CD14-positive monocyte (primary cell): ENCODE results near the gene SIDT1. TPM values are rescaled to one million over a fixed set of nuclear protein-coding genes. Genes with fewer than 3 reads are reported as not detected.

Source experiments
- DNase-seq, 3 donors: peaks; one replicate each; pipeline ENCODE4 v3.0.0-alpha.2; 2011 to 2022
- H2AFZ ChIP-seq: 2 replicates; pipeline ENCODE4 v1.6.0; 2012; ENCODE audit warnings: mild to moderate bottlenecking, low read depth, low read length, inconsistent platforms; ENCODE audit not compliant: insufficient read depth, poor library complexity, severe bottlenecking
- H3K27ac ChIP-seq, 2 donors: 1 replicate in 1 of 2; 2 replicates in 1 of 2; pipeline ENCODE4 v1.5.1; 2012 to 2013; ENCODE audit warnings: low read length in 2 of 2, control low read depth in 1 of 2, inconsistent platforms in 1 of 2, low read depth in 1 of 2, mild to moderate bottlenecking in 1 of 2
- H3K27me3 ChIP-seq, 2 donors: one replicate each; pipeline versions ENCODE4 v1.6.0 to v1.6.1; 2011 to 2013; ENCODE audit warnings: low read length in 2 of 2; ENCODE audit not compliant: control insufficient read depth in 2 of 2, insufficient read depth in 2 of 2
- H3K36me3 ChIP-seq, 2 donors: replicated peaks in 1 of 2; 1 replicate in 1 of 2; 2 replicates in 1 of 2; pipeline versions ENCODE4 v1.5.1 to v1.6.1; 2012 to 2013; ENCODE audit warnings: low read length in 2 of 2, control low read depth in 1 of 2, inconsistent platforms in 1 of 2, mild to moderate bottlenecking in 1 of 2; ENCODE audit not compliant: insufficient read depth in 2 of 2, control insufficient read depth in 1 of 2
- H3K4me1 ChIP-seq, 2 donors: 1 replicate in 1 of 2; 2 replicates in 1 of 2; pipeline versions ENCODE4 v1.5.1 to v1.6.1; 2012 to 2013; ENCODE audit warnings: low read length in 2 of 2, control low read depth in 1 of 2, inconsistent platforms in 1 of 2, mild to moderate bottlenecking in 1 of 2, moderate library complexity in 1 of 2; ENCODE audit not compliant: insufficient read depth in 2 of 2, control insufficient read depth in 1 of 2
- H3K4me2 ChIP-seq: replicated peaks from 2 replicates; pipeline ENCODE3; 2012; ENCODE audit warnings: low read length, moderate library complexity, mild to moderate bottlenecking; ENCODE audit not compliant: poor library complexity, severe bottlenecking; ENCODE audit errors: extremely low read depth
- H3K4me3 ChIP-seq, 3 experiments: fragments of 200-600 bp in 1 of 3; sonication (generic) in 1 of 3; replicated peaks in 1 of 3; 1 replicate in 2 of 3; 2 replicates in 1 of 3; pipeline ENCODE4 v1.5.1; 2011 to 2013; ENCODE audit warnings: low read length in 3 of 3, mild to moderate bottlenecking in 3 of 3, control low read depth in 2 of 3, low read depth in 2 of 3, inconsistent platforms in 1 of 3, moderate library complexity in 1 of 3
- H3K79me2 ChIP-seq: 2 replicates; pipeline ENCODE4 v1.6.0; 2012; ENCODE audit warnings: mild to moderate bottlenecking, control low read depth, inconsistent platforms, low read length, moderate library complexity; ENCODE audit not compliant: insufficient read depth
- H3K9ac ChIP-seq: 2 replicates; pipeline ENCODE4 v1.6.0; 2017; ENCODE audit warnings: low read length, mild to moderate bottlenecking; ENCODE audit not compliant: insufficient read depth, poor library complexity, severe bottlenecking
- H3K9me3 ChIP-seq, 2 donors: replicated peaks in 1 of 2; 1 replicate in 1 of 2; 2 replicates in 1 of 2; pipeline versions ENCODE4 v1.5.1 to v1.6.1; 2012 to 2013; ENCODE audit warnings: low read length in 2 of 2, control low read depth in 1 of 2; ENCODE audit not compliant: control insufficient read depth in 1 of 2, insufficient read depth in 1 of 2
- H4K20me1 ChIP-seq: 2 replicates; pipeline ENCODE4 v1.6.0; 2012; ENCODE audit warnings: mild to moderate bottlenecking, low read length, control low read depth, moderate library complexity; ENCODE audit not compliant: insufficient read depth
- H3K27ac Mint-ChIP-seq, 7 donors: one replicate each; pipeline ENCODE4 v1.8.0; 2020; ENCODE audit warnings: mild to moderate bottlenecking in 7 of 7, mixed read lengths in 7 of 7, moderate library complexity in 6 of 7, inconsistent platforms in 2 of 7
- H3K27me3 Mint-ChIP-seq, 3 donors: one replicate each; pipeline ENCODE4 v1.8.0; 2021 to 2022; ENCODE audit warnings: low read depth in 3 of 3, mild to moderate bottlenecking in 3 of 3, mixed read lengths in 3 of 3, moderate library complexity in 3 of 3, inconsistent platforms in 1 of 3
- H3K36me3 Mint-ChIP-seq, 2 donors: one replicate each; pipeline ENCODE4 v1.8.0; 2020; ENCODE audit warnings: mixed read lengths in 2 of 2, inconsistent platforms in 1 of 2, mild to moderate bottlenecking in 1 of 2
- H3K4me1 Mint-ChIP-seq: one replicate; pipeline ENCODE4 v1.8.0; 2020; ENCODE audit warnings: mild to moderate bottlenecking, mixed read lengths
- H3K4me3 Mint-ChIP-seq, 2 donors: one replicate each; pipeline ENCODE4 v1.8.0; 2020; ENCODE audit warnings: mild to moderate bottlenecking in 2 of 2, mixed read lengths in 2 of 2, moderate library complexity in 1 of 2
- H3K9me3 Mint-ChIP-seq, 7 donors: one replicate each; pipeline ENCODE4 v1.8.0; 2020 to 2022; ENCODE audit warnings: mixed read lengths in 7 of 7, mild to moderate bottlenecking in 6 of 7, moderate library complexity in 6 of 7, inconsistent platforms in 2 of 7
- WGBS: methylation state at CpG from one replicate; pipeline ENCODE4 v1.1.5; 2013; ENCODE audit warnings: missing lambda C conversion rate; ENCODE audit not compliant: insufficient coverage; 5-methylcytosine and 5-hydroxymethylcytosine counted together
- intact Hi-C, 2 donors: fragments of 100-400 bp; cut with micrococcal nuclease; formaldehyde crosslinking; loops; one replicate each; pipeline versions ENCODE4 v1.15.0 to v1.15.1; 2023
- polyA plus RNA-seq, 3 donors: library from polyadenylated mRNA; depleted of rRNA in 1 of 3; unstranded in 2 of 3; stranded (reverse) in 1 of 3; fragments of 300-500 nt in 2 of 3; fragments of >200 nt in 1 of 3; fragmentation: Illumina TruSeq in 2 of 3; gene quantifications; 1 replicate in 2 of 3; 2 replicates in 1 of 3; pipeline ENCODE4 v1.2.3, GENCODE V29; 2012 to 2021
- TF ChIP-seq, protein P1 (sequence below): fragments of 200-600 bp; IDR thresholded peaks from one replicate; pipeline ENCODE4 v1.8.0; 2022; ENCODE audit warnings: antibody characterized with exemption, mild to moderate bottlenecking

SIDT1 gene
- polyA plus RNA-seq, 3 donors = 3.2 to 7.1 (median 4.0) TPM

DNA sequence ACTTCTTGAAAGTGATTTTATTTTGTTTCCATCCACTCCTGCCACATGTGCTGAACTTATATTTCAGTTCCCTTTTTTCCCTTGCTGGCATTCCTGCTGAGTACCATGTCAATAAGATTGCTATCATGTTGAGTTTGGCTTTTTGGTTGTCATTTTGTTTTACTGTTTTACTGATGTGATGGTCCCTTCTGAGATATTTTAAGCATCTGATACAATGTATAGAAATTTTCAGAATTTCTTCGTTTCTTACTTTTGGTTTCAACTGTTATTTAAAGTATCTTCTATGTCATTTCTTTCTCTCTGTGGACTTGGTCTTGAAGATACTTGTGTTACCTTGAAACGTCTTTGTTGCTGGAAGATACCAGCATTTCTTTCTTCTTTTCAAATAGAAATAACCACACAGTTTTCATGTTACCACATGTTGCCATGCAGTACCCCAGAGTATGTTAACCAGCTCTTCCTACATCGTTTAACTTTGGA is 14.1 kb downstream of the SIDT1 start:
- Histone ChIP-seq H3K4me1 (peaks cover 0 to 2% of the 10 kb centered on the region in 2 donors), H3K27ac (no peak overlapping the region), H3K27me3 (no peaks in the 10 kb centered on the region), H3K9me3 (peaks cover 0 to 4% of the 10 kb centered on the region in 2 donors), H3K4me3 (no peak overlapping the region), H3K36me3 (no peaks in the 10 kb centered on the region), H3K4me2 (no peak overlapping the region), H4K20me1 (no peaks in the 10 kb centered on the region), H3K79me2 (no peaks in the 10 kb centered on the region), H2AFZ (no peak overlapping the region), H3K9ac (no peak overlapping the region)
- no peak overlapping the region for H3K27ac Mint-ChIP-seq
- TF ChIP-seq, protein P1, sequence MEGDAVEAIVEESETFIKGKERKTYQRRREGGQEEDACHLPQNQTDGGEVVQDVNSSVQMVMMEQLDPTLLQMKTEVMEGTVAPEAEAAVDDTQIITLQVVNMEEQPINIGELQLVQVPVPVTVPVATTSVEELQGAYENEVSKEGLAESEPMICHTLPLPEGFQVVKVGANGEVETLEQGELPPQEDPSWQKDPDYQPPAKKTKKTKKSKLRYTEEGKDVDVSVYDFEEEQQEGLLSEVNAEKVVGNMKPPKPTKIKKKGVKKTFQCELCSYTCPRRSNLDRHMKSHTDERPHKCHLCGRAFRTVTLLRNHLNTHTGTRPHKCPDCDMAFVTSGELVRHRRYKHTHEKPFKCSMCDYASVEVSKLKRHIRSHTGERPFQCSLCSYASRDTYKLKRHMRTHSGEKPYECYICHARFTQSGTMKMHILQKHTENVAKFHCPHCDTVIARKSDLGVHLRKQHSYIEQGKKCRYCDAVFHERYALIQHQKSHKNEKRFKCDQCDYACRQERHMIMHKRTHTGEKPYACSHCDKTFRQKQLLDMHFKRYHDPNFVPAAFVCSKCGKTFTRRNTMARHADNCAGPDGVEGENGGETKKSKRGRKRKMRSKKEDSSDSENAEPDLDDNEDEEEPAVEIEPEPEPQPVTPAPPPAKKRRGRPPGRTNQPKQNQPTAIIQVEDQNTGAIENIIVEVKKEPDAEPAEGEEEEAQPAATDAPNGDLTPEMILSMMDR = no peak
- H3K9me3 Mint-ChIP-seq = peaks cover 4 to 13% (median 10%) of the 10 kb centered on the region in 7 donors
- WGBS = no CpG with 5 or more reads among the region's 3 CpGs
- intact Hi-C loops = no loop called here
- H3K27me3 Mint-ChIP-seq = peaks cover 0 to 3% (median 0%) of the 10 kb centered on the region in 3 donors
- H3K36me3 Mint-ChIP-seq = no peaks in the 10 kb centered on the region
- no peak overlapping the region for H3K4me3 Mint-ChIP-seq
- DNase-seq = no peak
- H3K4me1 Mint-ChIP-seq = peaks cover 7% of the 10 kb centered on the region

DNA sequence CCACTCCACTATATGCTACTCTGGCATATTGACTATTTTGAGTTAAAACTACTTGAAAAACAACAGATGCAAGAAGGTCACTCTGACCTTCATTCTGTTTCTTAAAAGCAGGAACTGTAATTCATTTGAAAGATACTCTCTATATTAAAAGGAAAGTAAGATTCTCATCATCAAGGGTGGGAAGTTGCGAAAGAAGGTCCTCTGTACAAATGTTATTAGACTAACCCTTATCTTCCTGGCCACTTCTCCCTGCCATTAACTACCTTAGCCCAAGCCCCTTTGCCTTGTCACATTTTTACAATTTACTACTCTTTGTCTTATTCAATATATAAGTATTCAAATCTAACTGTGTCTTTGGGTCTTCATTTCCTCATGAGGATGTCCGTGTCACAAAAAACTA is 16.1 kb downstream of the SIDT1 start:
- intact Hi-C loops = no loop called here

More for the DNA sequence above, 16.1 kb downstream of the SIDT1 start:
- no peak overlapping the region for H3K9ac ChIP-seq
- peaks cover 0 to 2% of the 10 kb centered on the region in 2 donors for H3K4me1 ChIP-seq
- H3K4me2 ChIP-seq = no peak overlapping the region
- TF ChIP-seq, protein P1 = no peak
- H3K4me1 Mint-ChIP-seq = peaks cover 7% of the 10 kb centered on the region
- no peak for DNase-seq
- peaks cover 0 to 2% (median 1%) of the 10 kb centered on the region in 3 donors for H3K27me3 Mint-ChIP-seq
- no CpG with 5 or more reads among the region's 2 CpGs for WGBS
- no peaks in the 10 kb centered on the region for H4K20me1 ChIP-seq
- peaks cover 0 to 2% (median 0%) of the 10 kb centered on the region in 7 donors for H3K9me3 Mint-ChIP-seq
- no peaks in the 10 kb centered on the region for H3K36me3 Mint-ChIP-seq
- no peak overlapping the region for H3K4me3 ChIP-seq
- H3K27me3 ChIP-seq = no peaks in the 10 kb centered on the region
- H2AFZ ChIP-seq = no peak overlapping the region
- H3K27ac Mint-ChIP-seq = no peak overlapping the region
- no peak overlapping the region for H3K4me3 Mint-ChIP-seq
- no peak overlapping the region for H3K27ac ChIP-seq
- no peaks in the 10 kb centered on the region for H3K36me3 ChIP-seq
- no peaks in the 10 kb centered on the region for H3K9me3 ChIP-seq
- H3K79me2 ChIP-seq = no peaks in the 10 kb centered on the region
